ENCODE results near the gene ICAM4.

DNA sequence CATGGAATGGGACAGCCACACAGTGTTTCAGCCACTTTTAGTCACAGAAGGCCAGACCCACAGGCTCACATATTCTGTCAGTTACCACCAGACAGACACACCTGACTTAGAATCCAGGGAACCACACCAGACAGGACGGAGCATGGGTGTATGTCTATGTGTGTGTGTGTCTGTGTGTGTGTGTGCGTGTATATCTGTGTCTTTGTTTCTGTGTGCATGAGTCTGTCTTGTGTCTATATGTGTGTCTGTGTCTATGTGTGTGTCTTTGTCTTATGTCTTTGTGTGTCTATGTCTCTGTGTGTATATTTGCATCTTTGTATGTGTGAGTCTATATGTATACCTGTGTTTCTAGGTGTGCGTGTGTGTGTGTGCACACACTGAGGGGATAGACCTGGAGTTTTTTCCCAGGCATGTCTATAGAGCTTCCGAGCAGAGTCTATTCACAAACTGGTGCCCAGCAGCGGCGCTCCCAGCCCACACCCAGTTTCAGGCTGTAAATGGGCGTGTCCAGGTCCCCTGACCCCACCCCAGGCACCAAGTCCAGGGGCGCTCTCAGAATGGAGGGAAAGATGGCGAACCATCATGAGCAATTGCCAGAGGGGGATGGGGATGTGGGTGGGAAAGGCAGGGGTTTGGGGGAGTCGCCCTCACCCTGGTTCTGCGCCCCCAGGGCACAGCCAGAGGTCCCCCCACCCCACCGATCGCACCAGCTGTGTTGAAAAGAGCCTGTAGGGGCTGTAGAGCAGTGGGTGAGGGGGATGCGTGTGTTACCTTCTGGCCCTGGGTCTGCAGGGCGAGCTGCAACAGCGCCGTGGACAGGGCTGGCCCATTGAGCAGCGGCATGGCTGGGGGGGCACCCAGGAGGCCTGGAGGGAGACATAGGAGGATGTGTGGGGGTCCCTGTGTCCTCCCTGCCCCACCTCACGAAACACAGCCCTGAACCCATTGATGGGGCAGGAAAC, 35.4 kb downstream of the ICAM4 start:
- no peak for TF ChIP-seq POLR2A (IDR thresholded peaks at IDR 0.05)
- TF ChIP-seq, protein P1, sequence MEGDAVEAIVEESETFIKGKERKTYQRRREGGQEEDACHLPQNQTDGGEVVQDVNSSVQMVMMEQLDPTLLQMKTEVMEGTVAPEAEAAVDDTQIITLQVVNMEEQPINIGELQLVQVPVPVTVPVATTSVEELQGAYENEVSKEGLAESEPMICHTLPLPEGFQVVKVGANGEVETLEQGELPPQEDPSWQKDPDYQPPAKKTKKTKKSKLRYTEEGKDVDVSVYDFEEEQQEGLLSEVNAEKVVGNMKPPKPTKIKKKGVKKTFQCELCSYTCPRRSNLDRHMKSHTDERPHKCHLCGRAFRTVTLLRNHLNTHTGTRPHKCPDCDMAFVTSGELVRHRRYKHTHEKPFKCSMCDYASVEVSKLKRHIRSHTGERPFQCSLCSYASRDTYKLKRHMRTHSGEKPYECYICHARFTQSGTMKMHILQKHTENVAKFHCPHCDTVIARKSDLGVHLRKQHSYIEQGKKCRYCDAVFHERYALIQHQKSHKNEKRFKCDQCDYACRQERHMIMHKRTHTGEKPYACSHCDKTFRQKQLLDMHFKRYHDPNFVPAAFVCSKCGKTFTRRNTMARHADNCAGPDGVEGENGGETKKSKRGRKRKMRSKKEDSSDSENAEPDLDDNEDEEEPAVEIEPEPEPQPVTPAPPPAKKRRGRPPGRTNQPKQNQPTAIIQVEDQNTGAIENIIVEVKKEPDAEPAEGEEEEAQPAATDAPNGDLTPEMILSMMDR (IDR thresholded peaks at IDR 0.05) = no peak
- no peak for TF ChIP-seq POLR2AphosphoS5 (IDR thresholded peaks at IDR 0.05)
